Keratinocyte (primary cell): ENCODE data around the gene DBP. TPM values are rescaled to one million over a fixed set of nuclear protein-coding genes. Genes with fewer than 3 reads are reported as not detected.

Experiments used
- DNase-seq: peaks from one replicate; pipeline ENCODE4 v3.0.0-alpha.2; 2011; ENCODE audit warnings: low read depth, missing footprints, low spot score
- FAIRE-seq: peaks from 2 replicates; lab custom pipeline; 2011; peaks lifted over from hg19 to GRCh38; lab: Jason Lieb, UNC
- H2AFZ ChIP-seq: 2 replicates; pipeline ENCODE4 v1.6.0; 2012; ENCODE audit warnings: low read length, control low read depth, inconsistent platforms; ENCODE audit not compliant: control insufficient read depth
- H3K27ac ChIP-seq: 2 replicates; pipeline ENCODE4 v1.5.1; 2011; ENCODE audit warnings: low read length; ENCODE audit not compliant: control insufficient read depth, insufficient read depth
- H3K27me3 ChIP-seq: 3 replicates; pipeline ENCODE4 v1.6.0; 2011; ENCODE audit warnings: low read length; ENCODE audit not compliant: control insufficient read depth, insufficient read depth; ENCODE audit errors: extremely low read depth
- H3K36me3 ChIP-seq, 2 experiments: 2 replicates in 1 of 2; 3 replicates in 1 of 2; pipeline ENCODE4 v1.5.1; 2011; ENCODE audit warnings: low read length in 2 of 2, mild to moderate bottlenecking in 1 of 2; ENCODE audit not compliant: control insufficient read depth in 2 of 2, insufficient read depth in 2 of 2; ENCODE audit errors: extremely low read depth in 1 of 2
- H3K4me1 ChIP-seq: 3 replicates; pipeline ENCODE4 v1.5.1; 2011; ENCODE audit warnings: low read length; ENCODE audit not compliant: control insufficient read depth, insufficient read depth; ENCODE audit errors: extremely low read depth
- H3K4me2 ChIP-seq: 3 replicates; pipeline ENCODE4 v1.6.0; 2011; ENCODE audit warnings: low read depth, low read length; ENCODE audit not compliant: control insufficient read depth, insufficient read depth; ENCODE audit errors: extremely low read depth
- H3K4me3 ChIP-seq, 3 experiments: fragments of 200-600 bp in 1 of 3; sonication (generic) in 1 of 3; 2 replicates in 2 of 3; 3 replicates in 1 of 3; pipeline ENCODE4 v1.5.1; 2011 to 2016; ENCODE audit warnings: low read length in 3 of 3, mild to moderate bottlenecking in 3 of 3, control low read depth in 2 of 3, inconsistent platforms in 1 of 3, low read depth in 1 of 3, mixed read lengths in 1 of 3, mixed run types in 1 of 3, moderate library complexity in 1 of 3; ENCODE audit not compliant: control insufficient read depth in 2 of 3, insufficient read depth in 2 of 3; ENCODE audit errors: extremely low read depth in 1 of 3
- H3K79me2 ChIP-seq: 2 replicates; pipeline ENCODE4 v1.6.0; 2012; ENCODE audit warnings: low read length; ENCODE audit not compliant: control insufficient read depth, insufficient read depth
- H3K9ac ChIP-seq: 3 replicates; pipeline ENCODE4 v1.6.0; 2011; ENCODE audit warnings: low read length; ENCODE audit not compliant: control insufficient read depth, insufficient read depth; ENCODE audit errors: extremely low read depth
- H3K9me1 ChIP-seq: 3 replicates; pipeline ENCODE4 v1.6.0; 2011; ENCODE audit warnings: low read length; ENCODE audit not compliant: control insufficient read depth, insufficient read depth; ENCODE audit errors: extremely low read depth
- H3K9me3 ChIP-seq: 2 replicates; pipeline ENCODE4 v1.5.1; 2012; ENCODE audit warnings: low read depth, low read length; ENCODE audit not compliant: control insufficient read depth
- H4K20me1 ChIP-seq: 3 replicates; pipeline ENCODE4 v1.6.0; 2011; ENCODE audit warnings: low read length; ENCODE audit not compliant: control insufficient read depth, insufficient read depth; ENCODE audit errors: extremely low read depth
- CTCF ChIP-seq, 3 experiments: IDR thresholded peaks in 1 of 3; conservative IDR thresholded peaks in 1 of 3; optimal IDR thresholded peaks in 1 of 3; 2 replicates in 2 of 3; 3 replicates in 1 of 3; pipeline versions ENCODE3 to v1.5.1; 2011; ENCODE audit warnings: low read length in 3 of 3, mild to moderate bottlenecking in 3 of 3, moderate library complexity in 2 of 3, control low read depth in 1 of 3, inconsistent platforms in 1 of 3; ENCODE audit not compliant: insufficient read depth in 2 of 3; ENCODE audit errors: extremely low read depth in 1 of 3
- EZH2 ChIP-seq: IDR thresholded peaks from one replicate; pipeline ENCODE4 v1.6.1; 2012; ENCODE audit warnings: inconsistent platforms, mild to moderate bottlenecking, low read length, moderate library complexity
- dilution Hi-C: fragments of 300-500 bp; cut with MboI; formaldehyde crosslinking; loops from one replicate; pipeline ENCODE4 v1.7.0; 2020; ENCODE audit warnings: low sequenced_read_pairs; ENCODE audit not compliant: extremely low pct_ligation_motif_present
- polyA plus RNA-seq, 5 experiments: library from polyadenylated mRNA; depleted of rRNA in 3 of 5; stranded (reverse) in 3 of 5; stranded (forward) in 1 of 5; unstranded in 1 of 5; fragments of >200 nt; gene quantifications; 1 replicate in 1 of 5; 2 replicates in 3 of 5; 3 replicates in 1 of 5; pipeline versions ENCODE4 v1.2.1 to v1.2.3, GENCODE V29; 2011 to 2012; ENCODE audit warnings: missing spikeins in 2 of 5, low read depth in 1 of 5, low replicate concordance in 1 of 5

DBP gene
- polyA plus RNA-seq, 1 donor (not counting 4 experiments of a cell fraction or from before 2014, with no cell fraction given) = 1.0 TPM

GRCh38 chr19:48673436-48674100 is 36.4 kb upstream of the DBP start:
- dilution Hi-C loops = no loop called here
- H2AFZ ChIP-seq = no peak overlapping the region
- no peak overlapping the region for H3K9ac ChIP-seq
- no peaks in the 10 kb centered on the region for H3K36me3 ChIP-seq
- TF ChIP-seq CTCF (optimal IDR thresholded peaks at IDR 0.05 in 1 of 3, IDR thresholded peaks at IDR 0.05 in 1 of 3, conservative IDR thresholded peaks at IDR 0.05 in 1 of 3; ENCODE audit: extremely low read depth in 1 of 3, insufficient read depth in 2 of 3, low read length in 3 of 3) (no peak), EZH2 (no peak)
- H4K20me1 ChIP-seq = no peaks in the 10 kb centered on the region
- H3K9me1 ChIP-seq = no peaks in the 10 kb centered on the region
- FAIRE-seq (no peak), DNase-seq (no peak)
- no peaks in the 10 kb centered on the region for H3K4me1 ChIP-seq
- no peaks in the 10 kb centered on the region for H3K27me3 ChIP-seq
- no peaks in the 10 kb centered on the region for H3K9me3 ChIP-seq
- no peak overlapping the region for H3K4me3 ChIP-seq
- no peak overlapping the region for H3K27ac ChIP-seq
- no peak overlapping the region for H3K4me2 ChIP-seq
- no peaks in the 10 kb centered on the region for H3K79me2 ChIP-seq

- Histone ChIP-seq H3K4me1 (no peaks in the 10 kb centered on the region), H3K9ac (no peak within 1 kb of the TSS), H3K36me3 (no peaks in the 10 kb centered on the region), H3K9me1 (no peaks in the 10 kb centered on the region), H3K27ac (no peak within 1 kb of the TSS), H3K27me3 (no peaks in the 10 kb centered on the region), H3K79me2 (no peaks in the 10 kb centered on the region), H3K4me2 (no peak within 1 kb of the TSS), H3K9me3 (no peaks in the 10 kb centered on the region), H4K20me1 (no peaks in the 10 kb centered on the region), H2AFZ (no peak within 1 kb of the TSS), H3K4me3 (no peak within 1 kb of the TSS)
- DNase-seq = no peak
- no peak for FAIRE-seq
- dilution Hi-C loops = no loop called here
- TF ChIP-seq EZH2 (no peak), CTCF (optimal IDR thresholded peaks at IDR 0.05 in 1 of 3, IDR thresholded peaks at IDR 0.05 in 1 of 3, conservative IDR thresholded peaks at IDR 0.05 in 1 of 3; ENCODE audit: extremely low read depth in 1 of 3, insufficient read depth in 2 of 3, low read length in 3 of 3) (no peak)
Observed at GRCh38 chr19:48672994-48673393, 35.8 kb upstream of the DBP start, which contains the start of gene NTN5. Gene NTN5 (minus strand): TSS chr19:48673017. CDS start chr19:48670986, 2,031 bp downstream.
